Glomerular visceral epithelial cell (primary cell): ENCODE data around the gene OR1J2.

Experiments
- DNase-seq: peaks from one replicate; pipeline ENCODE4 v3.0.0-alpha.2; 2016; ENCODE audit errors: extremely low spot score

Gene OR1J2

GRCh38 chr9:122551371-122551770, 40.8 kb downstream of the OR1J2 start:
- DNase-seq = no peak

GRCh38 chr9:122552812-122553211, 42.2 kb downstream of the OR1J2 start, which contains the start of gene OR1N2:
TSS of gene OR1N2 (plus strand) at chr9:122553112. CDS start at chr9:122553212, 100 bp downstream.
- no peak for DNase-seq
